ENCODE measurements around the gene MYOCD.

DNA sequence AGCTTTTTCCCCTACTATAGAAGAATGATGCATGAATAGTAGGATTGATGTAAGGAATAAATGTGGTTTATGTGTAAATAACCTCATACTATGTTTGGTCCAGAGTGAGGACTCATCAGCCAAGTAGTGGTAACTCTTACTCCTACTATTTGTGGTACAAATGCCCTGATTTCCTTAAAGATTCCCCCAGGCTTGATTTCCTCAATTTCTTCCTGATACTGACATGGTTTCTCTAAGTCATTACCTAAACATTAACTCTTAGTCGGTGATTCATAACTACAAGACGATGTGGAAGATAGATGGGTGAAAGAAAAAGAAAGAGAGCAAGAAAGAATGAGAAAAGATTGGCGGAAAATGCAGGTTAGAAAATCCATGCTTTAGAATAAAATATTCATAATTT, 17.2 kb upstream of the MYOCD start:
- TF ChIP-seq ELF4 (CRISPR knock-in tag; IDR thresholded peaks at IDR 0.05; ENCODE audit: low read depth) (no peak), GABPB1 (CRISPR knock-in tag; IDR thresholded peaks at IDR 0.05) (no peak), FOXJ3 (CRISPR knock-in tag; IDR thresholded peaks at IDR 0.05; ENCODE audit: borderline replicate concordance) (no peak), SMAD4 (CRISPR knock-in tag; IDR thresholded peaks at IDR 0.05) (no peak), SMAD3 (CRISPR knock-in tag; IDR thresholded peaks at IDR 0.05; ENCODE audit: borderline replicate concordance) (no peak), CREB1 (CRISPR knock-in tag; IDR thresholded peaks at IDR 0.05) (no peak)
- TF ChIP-seq, protein P1, sequence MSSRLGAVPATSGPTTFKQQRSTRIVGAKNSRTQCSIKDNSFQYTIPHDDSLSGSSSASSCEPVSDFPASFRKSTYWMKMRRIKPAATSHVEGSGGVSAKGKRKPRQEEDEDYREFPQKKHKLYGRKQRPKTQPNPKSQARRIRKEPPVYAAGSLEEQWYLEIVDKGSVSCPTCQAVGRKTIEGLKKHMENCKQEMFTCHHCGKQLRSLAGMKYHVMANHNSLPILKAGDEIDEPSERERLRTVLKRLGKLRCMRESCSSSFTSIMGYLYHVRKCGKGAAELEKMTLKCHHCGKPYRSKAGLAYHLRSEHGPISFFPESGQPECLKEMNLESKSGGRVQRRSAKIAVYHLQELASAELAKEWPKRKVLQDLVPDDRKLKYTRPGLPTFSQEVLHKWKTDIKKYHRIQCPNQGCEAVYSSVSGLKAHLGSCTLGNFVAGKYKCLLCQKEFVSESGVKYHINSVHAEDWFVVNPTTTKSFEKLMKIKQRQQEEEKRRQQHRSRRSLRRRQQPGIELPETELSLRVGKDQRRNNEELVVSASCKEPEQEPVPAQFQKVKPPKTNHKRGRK (CRISPR knock-in tag; IDR thresholded peaks at IDR 0.05; ENCODE audit: borderline replicate concordance) = no peak
- TF ChIP-seq, protein P2, sequence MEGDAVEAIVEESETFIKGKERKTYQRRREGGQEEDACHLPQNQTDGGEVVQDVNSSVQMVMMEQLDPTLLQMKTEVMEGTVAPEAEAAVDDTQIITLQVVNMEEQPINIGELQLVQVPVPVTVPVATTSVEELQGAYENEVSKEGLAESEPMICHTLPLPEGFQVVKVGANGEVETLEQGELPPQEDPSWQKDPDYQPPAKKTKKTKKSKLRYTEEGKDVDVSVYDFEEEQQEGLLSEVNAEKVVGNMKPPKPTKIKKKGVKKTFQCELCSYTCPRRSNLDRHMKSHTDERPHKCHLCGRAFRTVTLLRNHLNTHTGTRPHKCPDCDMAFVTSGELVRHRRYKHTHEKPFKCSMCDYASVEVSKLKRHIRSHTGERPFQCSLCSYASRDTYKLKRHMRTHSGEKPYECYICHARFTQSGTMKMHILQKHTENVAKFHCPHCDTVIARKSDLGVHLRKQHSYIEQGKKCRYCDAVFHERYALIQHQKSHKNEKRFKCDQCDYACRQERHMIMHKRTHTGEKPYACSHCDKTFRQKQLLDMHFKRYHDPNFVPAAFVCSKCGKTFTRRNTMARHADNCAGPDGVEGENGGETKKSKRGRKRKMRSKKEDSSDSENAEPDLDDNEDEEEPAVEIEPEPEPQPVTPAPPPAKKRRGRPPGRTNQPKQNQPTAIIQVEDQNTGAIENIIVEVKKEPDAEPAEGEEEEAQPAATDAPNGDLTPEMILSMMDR (IDR thresholded peaks at IDR 0.05) = no peak
- TF ChIP-seq, protein P3, sequence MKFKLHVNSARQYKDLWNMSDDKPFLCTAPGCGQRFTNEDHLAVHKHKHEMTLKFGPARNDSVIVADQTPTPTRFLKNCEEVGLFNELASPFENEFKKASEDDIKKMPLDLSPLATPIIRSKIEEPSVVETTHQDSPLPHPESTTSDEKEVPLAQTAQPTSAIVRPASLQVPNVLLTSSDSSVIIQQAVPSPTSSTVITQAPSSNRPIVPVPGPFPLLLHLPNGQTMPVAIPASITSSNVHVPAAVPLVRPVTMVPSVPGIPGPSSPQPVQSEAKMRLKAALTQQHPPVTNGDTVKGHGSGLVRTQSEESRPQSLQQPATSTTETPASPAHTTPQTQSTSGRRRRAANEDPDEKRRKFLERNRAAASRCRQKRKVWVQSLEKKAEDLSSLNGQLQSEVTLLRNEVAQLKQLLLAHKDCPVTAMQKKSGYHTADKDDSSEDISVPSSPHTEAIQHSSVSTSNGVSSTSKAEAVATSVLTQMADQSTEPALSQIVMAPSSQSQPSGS (CRISPR knock-in tag; IDR thresholded peaks at IDR 0.05; ENCODE audit: borderline replicate concordance, low read depth) = no peak
